CD14-positive monocyte (primary cell): ENCODE measurements around the gene PECR. TPM values are rescaled to one million over a fixed set of nuclear protein-coding genes. Genes with fewer than 3 reads are reported as not detected.

Experiments used
- DNase-seq, 3 donors: peaks; one replicate each; pipeline ENCODE4 v3.0.0-alpha.2; 2011 to 2022
- H2AFZ ChIP-seq: 2 replicates; pipeline ENCODE4 v1.6.0; 2012; ENCODE audit warnings: mild to moderate bottlenecking, low read depth, low read length, inconsistent platforms; ENCODE audit not compliant: insufficient read depth, poor library complexity, severe bottlenecking
- H3K27ac ChIP-seq, 2 donors: 1 replicate in 1 of 2; 2 replicates in 1 of 2; pipeline ENCODE4 v1.5.1; 2012 to 2013; ENCODE audit warnings: low read length in 2 of 2, control low read depth in 1 of 2, inconsistent platforms in 1 of 2, low read depth in 1 of 2, mild to moderate bottlenecking in 1 of 2
- H3K27me3 ChIP-seq, 2 donors: one replicate each; pipeline versions ENCODE4 v1.6.0 to v1.6.1; 2011 to 2013; ENCODE audit warnings: low read length in 2 of 2; ENCODE audit not compliant: control insufficient read depth in 2 of 2, insufficient read depth in 2 of 2
- H3K36me3 ChIP-seq, 2 donors: replicated peaks in 1 of 2; 1 replicate in 1 of 2; 2 replicates in 1 of 2; pipeline versions ENCODE4 v1.5.1 to v1.6.1; 2012 to 2013; ENCODE audit warnings: low read length in 2 of 2, control low read depth in 1 of 2, inconsistent platforms in 1 of 2, mild to moderate bottlenecking in 1 of 2; ENCODE audit not compliant: insufficient read depth in 2 of 2, control insufficient read depth in 1 of 2
- H3K4me1 ChIP-seq, 2 donors: 1 replicate in 1 of 2; 2 replicates in 1 of 2; pipeline versions ENCODE4 v1.5.1 to v1.6.1; 2012 to 2013; ENCODE audit warnings: low read length in 2 of 2, control low read depth in 1 of 2, inconsistent platforms in 1 of 2, mild to moderate bottlenecking in 1 of 2, moderate library complexity in 1 of 2; ENCODE audit not compliant: insufficient read depth in 2 of 2, control insufficient read depth in 1 of 2
- H3K4me2 ChIP-seq: replicated peaks from 2 replicates; pipeline ENCODE3; 2012; ENCODE audit warnings: low read length, moderate library complexity, mild to moderate bottlenecking; ENCODE audit not compliant: poor library complexity, severe bottlenecking; ENCODE audit errors: extremely low read depth
- H3K4me3 ChIP-seq, 3 experiments: fragments of 200-600 bp in 1 of 3; sonication (generic) in 1 of 3; replicated peaks in 1 of 3; 1 replicate in 2 of 3; 2 replicates in 1 of 3; pipeline ENCODE4 v1.5.1; 2011 to 2013; ENCODE audit warnings: low read length in 3 of 3, mild to moderate bottlenecking in 3 of 3, control low read depth in 2 of 3, low read depth in 2 of 3, inconsistent platforms in 1 of 3, moderate library complexity in 1 of 3
- H3K79me2 ChIP-seq: 2 replicates; pipeline ENCODE4 v1.6.0; 2012; ENCODE audit warnings: mild to moderate bottlenecking, control low read depth, inconsistent platforms, low read length, moderate library complexity; ENCODE audit not compliant: insufficient read depth
- H3K9ac ChIP-seq: 2 replicates; pipeline ENCODE4 v1.6.0; 2017; ENCODE audit warnings: low read length, mild to moderate bottlenecking; ENCODE audit not compliant: insufficient read depth, poor library complexity, severe bottlenecking
- H3K9me3 ChIP-seq, 2 donors: replicated peaks in 1 of 2; 1 replicate in 1 of 2; 2 replicates in 1 of 2; pipeline versions ENCODE4 v1.5.1 to v1.6.1; 2012 to 2013; ENCODE audit warnings: low read length in 2 of 2, control low read depth in 1 of 2; ENCODE audit not compliant: control insufficient read depth in 1 of 2, insufficient read depth in 1 of 2
- H4K20me1 ChIP-seq: 2 replicates; pipeline ENCODE4 v1.6.0; 2012; ENCODE audit warnings: mild to moderate bottlenecking, low read length, control low read depth, moderate library complexity; ENCODE audit not compliant: insufficient read depth
- H3K27ac Mint-ChIP-seq, 7 donors: one replicate each; pipeline ENCODE4 v1.8.0; 2020; ENCODE audit warnings: mild to moderate bottlenecking in 7 of 7, mixed read lengths in 7 of 7, moderate library complexity in 6 of 7, inconsistent platforms in 2 of 7
- H3K27me3 Mint-ChIP-seq, 3 donors: one replicate each; pipeline ENCODE4 v1.8.0; 2021 to 2022; ENCODE audit warnings: low read depth in 3 of 3, mild to moderate bottlenecking in 3 of 3, mixed read lengths in 3 of 3, moderate library complexity in 3 of 3, inconsistent platforms in 1 of 3
- H3K36me3 Mint-ChIP-seq, 2 donors: one replicate each; pipeline ENCODE4 v1.8.0; 2020; ENCODE audit warnings: mixed read lengths in 2 of 2, inconsistent platforms in 1 of 2, mild to moderate bottlenecking in 1 of 2
- H3K4me1 Mint-ChIP-seq: one replicate; pipeline ENCODE4 v1.8.0; 2020; ENCODE audit warnings: mild to moderate bottlenecking, mixed read lengths
- H3K4me3 Mint-ChIP-seq, 2 donors: one replicate each; pipeline ENCODE4 v1.8.0; 2020; ENCODE audit warnings: mild to moderate bottlenecking in 2 of 2, mixed read lengths in 2 of 2, moderate library complexity in 1 of 2
- H3K9me3 Mint-ChIP-seq, 7 donors: one replicate each; pipeline ENCODE4 v1.8.0; 2020 to 2022; ENCODE audit warnings: mixed read lengths in 7 of 7, mild to moderate bottlenecking in 6 of 7, moderate library complexity in 6 of 7, inconsistent platforms in 2 of 7
- CTCF ChIP-seq: fragments of 200-600 bp; IDR thresholded peaks from one replicate; pipeline ENCODE4 v1.8.0; 2022; ENCODE audit warnings: antibody characterized with exemption, mild to moderate bottlenecking
- WGBS: methylation state at CpG from one replicate; pipeline ENCODE4 v1.1.5; 2013; ENCODE audit warnings: missing lambda C conversion rate; ENCODE audit not compliant: insufficient coverage; 5-methylcytosine and 5-hydroxymethylcytosine counted together
- intact Hi-C, 2 donors: fragments of 100-400 bp; cut with micrococcal nuclease; formaldehyde crosslinking; loops; one replicate each; pipeline versions ENCODE4 v1.15.0 to v1.15.1; 2023
- polyA plus RNA-seq, 3 donors: library from polyadenylated mRNA; depleted of rRNA in 1 of 3; unstranded in 2 of 3; stranded (reverse) in 1 of 3; fragments of 300-500 nt in 2 of 3; fragments of >200 nt in 1 of 3; fragmentation: Illumina TruSeq in 2 of 3; gene quantifications; 1 replicate in 2 of 3; 2 replicates in 1 of 3; pipeline ENCODE4 v1.2.3, GENCODE V29; 2012 to 2021

The PECR gene
- polyA plus RNA-seq, 3 donors = 7.4 to 16.9 (median 12.3) TPM

DNA sequence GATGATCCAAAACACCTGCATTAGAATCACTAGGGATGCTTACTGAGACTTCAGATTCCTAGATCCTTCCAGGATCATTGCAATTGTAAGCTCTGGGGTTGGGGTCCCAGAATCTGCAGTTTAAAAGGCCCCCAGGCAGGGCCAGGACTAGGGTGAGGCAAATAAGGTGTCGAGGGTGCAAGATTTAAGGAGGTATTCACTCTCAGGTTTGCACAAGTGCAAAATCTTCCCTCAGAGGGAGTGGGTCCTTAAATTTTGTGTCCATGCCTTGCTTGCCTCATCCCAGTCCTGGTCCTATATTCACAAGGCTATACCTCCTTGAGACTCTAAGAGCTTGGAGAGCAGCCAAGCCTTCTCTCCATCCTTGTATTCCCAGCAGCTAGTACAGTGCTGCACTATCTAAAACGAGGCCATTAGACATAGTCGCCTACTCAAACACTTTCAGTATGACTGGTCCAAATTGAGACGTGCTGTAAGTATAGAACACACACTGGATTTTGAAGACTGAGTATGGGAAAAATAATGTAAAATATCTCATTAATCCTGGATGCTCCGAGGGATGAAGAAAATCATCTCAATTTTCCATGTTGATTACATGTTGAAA lies 36.6 kb downstream of the PECR start:
- H4K20me1 ChIP-seq = no peaks in the 10 kb centered on the region
- no peaks in the 10 kb centered on the region for H3K4me1 Mint-ChIP-seq
- no peak overlapping the region for H3K27ac ChIP-seq
- no peaks in the 10 kb centered on the region for H3K4me1 ChIP-seq
- H3K27me3 Mint-ChIP-seq = peaks cover 0 to 2% (median 0%) of the 10 kb centered on the region in 3 donors
- H3K27me3 ChIP-seq = no peaks in the 10 kb centered on the region
- H3K27ac Mint-ChIP-seq = peak overlapping the region in 1 of 7 donors; percentile 50
- no peaks in the 10 kb centered on the region for H3K9me3 Mint-ChIP-seq
- WGBS = 100% methylated on average over 2 of the region's 5 CpGs
- no peak overlapping the region for H3K4me2 ChIP-seq
- no peak overlapping the region for H2AFZ ChIP-seq
- peaks cover 48 to 52% of the 10 kb centered on the region in 2 donors for H3K36me3 Mint-ChIP-seq
- intact Hi-C loops = no loop called here
- no peaks in the 10 kb centered on the region for H3K79me2 ChIP-seq
- peaks cover 19 to 72% of the 10 kb centered on the region in 2 donors for H3K36me3 ChIP-seq
- no peak overlapping the region for H3K9ac ChIP-seq
- no peak for TF ChIP-seq CTCF
- H3K9me3 ChIP-seq = no peaks in the 10 kb centered on the region
- no peak overlapping the region for H3K4me3 ChIP-seq
- no peak for DNase-seq
- H3K4me3 Mint-ChIP-seq = no peak overlapping the region

GRCh38 chr2:216043949-216044348 lies 37.7 kb downstream of the PECR start:
- Histone ChIP-seq H3K4me1 (no peaks in the 10 kb centered on the region), H3K36me3 (peaks cover 16 to 75% of the 10 kb centered on the region in 2 donors), H3K27me3 (no peaks in the 10 kb centered on the region), H3K9ac (no peak overlapping the region), H3K4me2 (no peak overlapping the region), H3K79me2 (no peaks in the 10 kb centered on the region), H3K4me3 (no peak overlapping the region), H4K20me1 (no peaks in the 10 kb centered on the region), H3K27ac (no peak overlapping the region), H2AFZ (no peak overlapping the region), H3K9me3 (no peaks in the 10 kb centered on the region)
- Mint-ChIP-seq H3K4me1 (no peaks in the 10 kb centered on the region), H3K4me3 (no peak overlapping the region), H3K9me3 (no peaks in the 10 kb centered on the region), H3K27me3 (peaks cover 0 to 2% (median 0%) of the 10 kb centered on the region in 3 donors), H3K27ac (no peak overlapping the region), H3K36me3 (peaks cover 50 to 52% of the 10 kb centered on the region in 2 donors)
- DNase-seq = no peak
- 100% methylated on average over 2 of the region's 5 CpGs for WGBS
- intact Hi-C loops = no loop called here
- no peak for TF ChIP-seq CTCF
